ENCODE data around the gene HPS1.

The HPS1 gene

GRCh38 chr10:98429320-98430072 lies 17.2 kb downstream of the HPS1 start:
- no peak overlapping the region for H3K4me3 Mint-ChIP-seq
- H3K36me3 Mint-ChIP-seq (ENCODE audit: low read depth), result peaks cover 39% of the 10 kb centered on the region
- H3K27ac Mint-ChIP-seq, result no peak overlapping the region
- no peaks in the 10 kb centered on the region for H3K27me3 Mint-ChIP-seq
- H3K9me3 Mint-ChIP-seq, result no peaks in the 10 kb centered on the region
- no peaks in the 10 kb centered on the region for H3K4me1 Mint-ChIP-seq (ENCODE audit: low read depth)

GRCh38 chr10:98427011-98427515 lies 19.7 kb downstream of the HPS1 start:
- no peaks in the 10 kb centered on the region for H3K27me3 Mint-ChIP-seq
- no peak overlapping the region for H3K4me3 Mint-ChIP-seq
- no peaks in the 10 kb centered on the region for H3K9me3 Mint-ChIP-seq
- H3K36me3 Mint-ChIP-seq (ENCODE audit: low read depth), result peaks cover 26% of the 10 kb centered on the region
- H3K27ac Mint-ChIP-seq, result no peak overlapping the region
- no peaks in the 10 kb centered on the region for H3K4me1 Mint-ChIP-seq (ENCODE audit: low read depth)

- Mint-ChIP-seq H3K27me3 (no peaks in the 10 kb centered on the region), H3K27ac (no peak overlapping the region), H3K4me3 (no peak overlapping the region), H3K36me3 (ENCODE audit: low read depth) (peaks cover 22% of the 10 kb centered on the region), H3K9me3 (no peaks in the 10 kb centered on the region), H3K4me1 (ENCODE audit: low read depth) (no peaks in the 10 kb centered on the region)
Observed at GRCh38 chr10:98425511-98426352, 21.0 kb downstream of the HPS1 start.

GRCh38 chr10:98424295-98425254 lies 22.2 kb downstream of the HPS1 start:
- H3K36me3 Mint-ChIP-seq (ENCODE audit: low read depth), result peaks cover 19% of the 10 kb centered on the region
- no peak overlapping the region for H3K4me3 Mint-ChIP-seq
- H3K4me1 Mint-ChIP-seq (ENCODE audit: low read depth), result no peaks in the 10 kb centered on the region
- H3K27me3 Mint-ChIP-seq, result no peaks in the 10 kb centered on the region
- no peak overlapping the region for H3K27ac Mint-ChIP-seq
- H3K9me3 Mint-ChIP-seq, result no peaks in the 10 kb centered on the region

- Mint-ChIP-seq H3K27ac (no peak overlapping the region), H3K9me3 (no peaks in the 10 kb centered on the region), H3K36me3 (ENCODE audit: low read depth) (peaks cover 19% of the 10 kb centered on the region), H3K27me3 (no peaks in the 10 kb centered on the region), H3K4me3 (no peak overlapping the region), H3K4me1 (ENCODE audit: low read depth) (no peaks in the 10 kb centered on the region)
Observed at GRCh38 chr10:98423691-98424120, 23.0 kb downstream of the HPS1 start.

GRCh38 chr10:98422182-98422581 lies 24.6 kb downstream of the HPS1 start:
- Mint-ChIP-seq H3K9me3 (no peaks in the 10 kb centered on the region), H3K27ac (no peak overlapping the region), H3K27me3 (no peaks in the 10 kb centered on the region), H3K36me3 (ENCODE audit: low read depth) (peaks cover 19% of the 10 kb centered on the region), H3K4me3 (no peak overlapping the region), H3K4me1 (ENCODE audit: low read depth) (no peaks in the 10 kb centered on the region)

- no peaks in the 10 kb centered on the region for H3K9me3 Mint-ChIP-seq
- H3K36me3 Mint-ChIP-seq (ENCODE audit: low read depth), result peaks cover 19% of the 10 kb centered on the region
- H3K4me1 Mint-ChIP-seq (ENCODE audit: low read depth), result no peaks in the 10 kb centered on the region
- H3K27ac Mint-ChIP-seq, result no peak overlapping the region
- H3K27me3 Mint-ChIP-seq, result no peaks in the 10 kb centered on the region
- H3K4me3 Mint-ChIP-seq, result no peak overlapping the region
Observed at GRCh38 chr10:98420786-98421185, 25.9 kb downstream of the HPS1 start.

- peaks cover 19% of the 10 kb centered on the region for H3K36me3 Mint-ChIP-seq (ENCODE audit: low read depth)
- peaks cover 4% of the 10 kb centered on the region for H3K4me1 Mint-ChIP-seq (ENCODE audit: low read depth)
- no peak overlapping the region for H3K4me3 Mint-ChIP-seq
- no peak overlapping the region for H3K27ac Mint-ChIP-seq
- no peaks in the 10 kb centered on the region for H3K9me3 Mint-ChIP-seq
- no peaks in the 10 kb centered on the region for H3K27me3 Mint-ChIP-seq
Observed at GRCh38 chr10:98419469-98420261, 27.1 kb downstream of the HPS1 start.

GRCh38 chr10:98418665-98419468 lies 27.9 kb downstream of the HPS1 start:
- Mint-ChIP-seq H3K27ac (no peak overlapping the region), H3K4me3 (no peak overlapping the region), H3K4me1 (ENCODE audit: low read depth) (peaks cover 12% of the 10 kb centered on the region), H3K27me3 (no peaks in the 10 kb centered on the region), H3K9me3 (no peaks in the 10 kb centered on the region), H3K36me3 (ENCODE audit: low read depth) (peaks cover 19% of the 10 kb centered on the region)

GRCh38 chr10:98417973-98418664 lies 28.6 kb downstream of the HPS1 start:
- H3K27me3 Mint-ChIP-seq, result no peaks in the 10 kb centered on the region
- no peaks in the 10 kb centered on the region for H3K9me3 Mint-ChIP-seq
- H3K27ac Mint-ChIP-seq, result no peak overlapping the region
- H3K36me3 Mint-ChIP-seq (ENCODE audit: low read depth), result peaks cover 19% of the 10 kb centered on the region
- H3K4me1 Mint-ChIP-seq (ENCODE audit: low read depth), result peaks cover 12% of the 10 kb centered on the region
- no peak overlapping the region for H3K4me3 Mint-ChIP-seq

GRCh38 chr10:98417481-98417959 lies 29.2 kb downstream of the HPS1 start:
- Mint-ChIP-seq H3K4me1 (ENCODE audit: low read depth) (peaks cover 12% of the 10 kb centered on the region), H3K9me3 (no peaks in the 10 kb centered on the region), H3K27me3 (no peaks in the 10 kb centered on the region), H3K36me3 (ENCODE audit: low read depth) (peaks cover 15% of the 10 kb centered on the region), H3K4me3 (no peak overlapping the region), H3K27ac (no peak overlapping the region)

- Mint-ChIP-seq H3K27ac (no peak overlapping the region), H3K9me3 (no peaks in the 10 kb centered on the region), H3K36me3 (ENCODE audit: low read depth) (peaks cover 13% of the 10 kb centered on the region), H3K4me3 (no peak overlapping the region), H3K4me1 (ENCODE audit: low read depth) (peaks cover 12% of the 10 kb centered on the region), H3K27me3 (no peaks in the 10 kb centered on the region)
Observed at GRCh38 chr10:98416606-98417388, 29.9 kb downstream of the HPS1 start.
